GM19043 (cell line): ENCODE results near the gene GATAD2A.

ENCODE experiments used
- ATAC-seq: cut with Tn5 transposase; IDR thresholded peaks from one replicate; pipeline ENCODE4 v1.9.1; 2021; ENCODE audit warnings: low read depth; ENCODE audit not compliant: unreplicated experiment

GATAD2A gene

DNA sequence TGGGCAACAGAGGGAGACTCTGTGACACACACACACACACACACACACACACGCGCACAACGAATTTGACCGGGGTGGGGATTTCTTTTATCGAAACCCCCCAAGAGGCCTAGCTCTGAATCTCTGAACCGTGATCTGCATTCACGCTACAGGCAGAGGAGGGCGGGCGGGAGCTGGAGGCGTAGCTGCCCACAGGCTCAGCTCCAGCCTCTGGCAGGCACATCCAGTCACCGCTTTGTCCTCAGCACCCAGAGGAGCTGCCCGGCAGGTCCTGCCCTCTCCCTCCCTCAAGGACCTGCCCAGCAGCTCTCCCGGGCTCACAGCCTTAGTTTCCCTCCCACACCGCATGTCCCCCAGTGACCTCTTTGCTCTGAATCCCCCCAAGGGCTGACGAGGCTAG lies 152.6 kb downstream of the GATAD2A start:
- no peak for ATAC-seq
